Urothelium cell line (cell line): ENCODE measurements around the gene DCAF17.
"Not testable (repeated sequence)": the region's sequence is repeated elsewhere in the genome, so short reads cannot be mapped to it uniquely, and the experiment has no call there.

Experiments used
- DNase-seq: peaks from one replicate; pipeline ENCODE4 v3.0.0; 2011; ENCODE audit warnings: low spot score, mixed read lengths
- FAIRE-seq: peaks from 2 replicates; lab custom pipeline; 2011; peaks lifted over from hg19 to GRCh38; lab: Jason Lieb, UNC

The DCAF17 gene

GRCh38 chr2:171441470-171441869 is 7.4 kb downstream of the DCAF17 start:
- DNase-seq (no peak), FAIRE-seq (no peak)

GRCh38 chr2:171447675-171448074 is 13.6 kb downstream of the DCAF17 start:
- DNase-seq (no peak), FAIRE-seq (no peak)

- DNase-seq = no peak
- no peak for FAIRE-seq
Measured at GRCh38 chr2:171451074-171451473, 17.0 kb downstream of the DCAF17 start.

GRCh38 chr2:171452773-171453172 is 18.7 kb downstream of the DCAF17 start:
- FAIRE-seq = no peak
- DNase-seq = no peak

GRCh38 chr2:171459498-171459897 is 25.5 kb downstream of the DCAF17 start:
- FAIRE-seq = no peak
- no peak for DNase-seq

GRCh38 chr2:171460537-171460936 is 26.5 kb downstream of the DCAF17 start:
- FAIRE-seq (no peak), DNase-seq (no peak)

GRCh38 chr2:171469176-171469575 is 35.1 kb downstream of the DCAF17 start:
- DNase-seq (no peak), FAIRE-seq (no peak)

- FAIRE-seq (no peak), DNase-seq (no peak)
Measured at GRCh38 chr2:171470129-171470528, 36.1 kb downstream of the DCAF17 start.

- FAIRE-seq (no peak), DNase-seq (no peak)
Measured at GRCh38 chr2:171475979-171476378, 42.0 kb downstream of the DCAF17 start.

GRCh38 chr2:171478345-171478744 is 44.3 kb downstream of the DCAF17 start:
- FAIRE-seq (no peak), DNase-seq (no peak)

- FAIRE-seq = no peak
- no peak for DNase-seq
Measured at GRCh38 chr2:171479154-171479814, 45.3 kb downstream of the DCAF17 start.

- DNase-seq = no peak
- FAIRE-seq = no peak
Measured at GRCh38 chr2:171480908-171481307, 46.9 kb downstream of the DCAF17 start.

- FAIRE-seq = no peak
- no peak for DNase-seq
Measured at GRCh38 chr2:171482308-171482707, 48.3 kb downstream of the DCAF17 start.

- DNase-seq = no peak
- FAIRE-seq = no peak
Measured at GRCh38 chr2:171482877-171483276, 48.9 kb downstream of the DCAF17 start.

- FAIRE-seq (no peak), DNase-seq (no peak)
Measured at GRCh38 chr2:171483793-171484192, 49.8 kb downstream of the DCAF17 start.

- DNase-seq = no peak
Measured at GRCh38 chr2:171485116-171485515, 51.1 kb downstream of the DCAF17 start.

GRCh38 chr2:171487201-171487600 is 53.2 kb downstream of the DCAF17 start:
- FAIRE-seq (no peak), DNase-seq (no peak)

More at GRCh38 chr2:171485116-171485515, 51.1 kb downstream of the DCAF17 start:
- no peak for FAIRE-seq

GRCh38 chr2:171487803-171488259 is 53.8 kb downstream of the DCAF17 start:
- DNase-seq (no peak), FAIRE-seq (no peak)

- FAIRE-seq (no peak), DNase-seq (no peak)
Measured at GRCh38 chr2:171490577-171490976, 56.6 kb downstream of the DCAF17 start.

- FAIRE-seq (no peak), DNase-seq (no peak)
Measured at GRCh38 chr2:171491292-171491691, 57.3 kb downstream of the DCAF17 start.

- DNase-seq = no peak
- no peak for FAIRE-seq
Measured at GRCh38 chr2:171492664-171493063, 58.6 kb downstream of the DCAF17 start.

GRCh38 chr2:171497664-171498063 is 63.6 kb downstream of the DCAF17 start:
- FAIRE-seq, DNase-seq: not testable (repeated sequence)

- no peak for FAIRE-seq
- DNase-seq = no peak
Measured at GRCh38 chr2:171505374-171505773, 71.3 kb downstream of the DCAF17 start.
